Heart right ventricle (tissue), 16 donors: ENCODE results near the gene KCNMB2. TPM values are rescaled to one million over a fixed set of nuclear protein-coding genes. Genes with fewer than 3 reads are reported as not detected.

Experiments used
- ATAC-seq, 8 donors: fragments of 200-7000 bp; cut with Tn5 transposase; one replicate each; pipeline ENCODE4 v1.9.1; 2020; ENCODE audit warnings: mild to moderate bottlenecking in 8 of 8, moderate library complexity in 8 of 8, moderate number of reproducible peaks in 1 of 8
- DNase-seq, 2 donors: peaks; one replicate each; pipeline ENCODE4 v3.0.0-alpha.2; 2020
- H3K27ac ChIP-seq, 10 donors: fragments of 200-600 bp; sonication (generic) in 2 of 10; one replicate each; pipeline versions ENCODE4 v1.5.0 to v1.8.0; 2020 to 2022; ENCODE audit warnings: mild to moderate bottlenecking in 3 of 10
- H3K27me3 ChIP-seq, 7 donors: fragments of 200-600 bp; one replicate each; pipeline ENCODE4 v1.8.0; 2021 to 2022; ENCODE audit warnings: mild to moderate bottlenecking in 2 of 7
- H3K36me3 ChIP-seq, 9 donors: fragments of 200-600 bp; sonication (generic) in 1 of 9; one replicate each; pipeline versions ENCODE4 v1.5.0 to v1.8.0; 2020 to 2022; ENCODE audit warnings: mild to moderate bottlenecking in 2 of 9
- H3K4me1 ChIP-seq, 9 donors: fragments of 200-600 bp; sonication (generic) in 1 of 9; one replicate each; pipeline versions ENCODE4 v1.5.0 to v1.8.0; 2020 to 2022; ENCODE audit warnings: mild to moderate bottlenecking in 4 of 9
- H3K4me3 ChIP-seq, 10 donors: fragments of 200-600 bp; sonication (generic) in 2 of 10; one replicate each; pipeline versions ENCODE4 v1.5.0 to v1.8.0; 2020 to 2022; ENCODE audit warnings: mild to moderate bottlenecking in 7 of 10, moderate library complexity in 2 of 10
- H3K9me3 ChIP-seq, 11 donors: fragments of 200-600 bp in 10 of 11; sonication (generic) in 2 of 11; one replicate each; pipeline versions ENCODE4 v1.5.0 to v1.8.0; 2013 to 2022; ENCODE audit warnings: mild to moderate bottlenecking in 2 of 11, control low read depth in 1 of 11, moderate library complexity in 1 of 11
- WGBS, 2 donors: extraction: QIAGEN DNeasy Blood & Tissue Kit; methylation state at CpG; one replicate each; pipeline ENCODE4 v1.1.7; 2013; ENCODE audit warnings: inconsistent platforms in 1 of 2; 5-methylcytosine and 5-hydroxymethylcytosine counted together
- intact Hi-C, 10 donors: fragments of 100-400 bp; cut with DNase I; formaldehyde crosslinking; loops; one replicate each; pipeline versions ENCODE4 v1.11.1 to v1.14.2; 2022
- polyA plus RNA-seq, 2 donors: library from polyadenylated mRNA; stranded (reverse); fragments of 200-250 nt; gene quantifications; one replicate each; pipeline ENCODE4 v1.2.3, GENCODE V29; 2013
- total RNA-seq, 10 donors: library from RNA; stranded (reverse); fragmentation: NEBNext Ultra II Directional in 3 of 10; extraction: Animal tissue kit (Norgen Biotek cat#: 25700) in 3 of 10; gene quantifications; one replicate each; pipeline versions ENCODE4 v1.2.1 to v1.2.4, GENCODE V29; 2021 to 2023
- TF ChIP-seq, protein P1 (sequence below), 9 donors: fragments of 200-600 bp; sonication (generic) in 2 of 9; IDR thresholded peaks; one replicate each; pipeline versions ENCODE4 v1.5.0 to v1.8.0; 2021 to 2022; ENCODE audit warnings: antibody characterized with exemption in 9 of 9, mild to moderate bottlenecking in 5 of 9, moderate library complexity in 1 of 9
- donor health status: Arrhythmogenic right ventricular cardiomyopathy.
- donor health status: ischemic (EF 13 %, LVEDD 7.1; RV severe dilation, severe dysfunction).
- donor health status: healthy with polysubstance abuse.
- donor health status: DM: no; HTN: yes; CAD: no.
- donor health status: DM: no; HTN: no; CAD: no.
- donor health status: ischemic (EF 25% LVEDD 6.9; RV normal size, moderate dysfunction).
- donor health status: ischemic (EF 25% LVEDD 5.7; RV mildly dilated, moderate dysfunction).
- donor health status: healthy.
- donor health status: DM: yes; HTN: yes; CAD: no.
- donor health status: Ischemic cardiomyopathy.
- donor health status: ischemic (EF 35%, LVEDD 5.7; RV mildly dilated, moderate dysfunction).
- donor health status: nonischemic (EF 11% LVEDD 7.7; RV severe dilation, severe dysfunction).
- donor health status: DM: yes; HTN: yes; CAD: no.
- donor health status: PGD.
- donor health status: ischemic (EF 29% LVEDD 5.4; RV normal size, mild dysfunction).
- donor health status: nonischemic (EF 23%, LVEDD 6.1; RV moderate dilation, normal function).

Gene KCNMB2
- total and polyA plus RNA-seq, 12 donors = 0.55 to 9.2 (median 3.6) TPM

DNA sequence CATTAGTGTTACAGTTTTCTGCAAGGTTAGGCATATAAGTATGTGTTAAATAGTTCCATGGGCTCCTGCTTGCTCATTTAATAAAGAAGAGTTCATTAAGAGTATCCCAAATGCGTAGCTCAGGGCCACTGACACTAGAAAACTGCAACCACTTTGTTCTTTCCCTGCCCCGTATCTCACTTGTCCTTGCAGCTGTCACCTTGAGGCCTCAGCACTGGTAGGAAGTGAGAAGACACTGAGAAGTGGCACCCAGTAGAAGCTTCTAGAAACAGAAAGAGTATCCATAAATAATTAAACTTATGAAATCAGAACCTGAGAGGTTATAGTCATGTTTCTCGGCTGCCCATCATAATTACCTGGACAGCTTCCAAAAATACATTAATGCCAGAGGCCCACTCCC is 266.0 kb downstream of the KCNMB2 start:
- Histone ChIP-seq H3K4me1 (no peaks in the 10 kb centered on the region), H3K27me3 (no peaks in the 10 kb centered on the region), H3K36me3 (no peaks in the 10 kb centered on the region), H3K27ac (no peak overlapping the region), H3K4me3 (no peak overlapping the region), H3K9me3 (peaks cover 0 to 12% (median 0%) of the 10 kb centered on the region in 11 donors)
- TF ChIP-seq, protein P1, sequence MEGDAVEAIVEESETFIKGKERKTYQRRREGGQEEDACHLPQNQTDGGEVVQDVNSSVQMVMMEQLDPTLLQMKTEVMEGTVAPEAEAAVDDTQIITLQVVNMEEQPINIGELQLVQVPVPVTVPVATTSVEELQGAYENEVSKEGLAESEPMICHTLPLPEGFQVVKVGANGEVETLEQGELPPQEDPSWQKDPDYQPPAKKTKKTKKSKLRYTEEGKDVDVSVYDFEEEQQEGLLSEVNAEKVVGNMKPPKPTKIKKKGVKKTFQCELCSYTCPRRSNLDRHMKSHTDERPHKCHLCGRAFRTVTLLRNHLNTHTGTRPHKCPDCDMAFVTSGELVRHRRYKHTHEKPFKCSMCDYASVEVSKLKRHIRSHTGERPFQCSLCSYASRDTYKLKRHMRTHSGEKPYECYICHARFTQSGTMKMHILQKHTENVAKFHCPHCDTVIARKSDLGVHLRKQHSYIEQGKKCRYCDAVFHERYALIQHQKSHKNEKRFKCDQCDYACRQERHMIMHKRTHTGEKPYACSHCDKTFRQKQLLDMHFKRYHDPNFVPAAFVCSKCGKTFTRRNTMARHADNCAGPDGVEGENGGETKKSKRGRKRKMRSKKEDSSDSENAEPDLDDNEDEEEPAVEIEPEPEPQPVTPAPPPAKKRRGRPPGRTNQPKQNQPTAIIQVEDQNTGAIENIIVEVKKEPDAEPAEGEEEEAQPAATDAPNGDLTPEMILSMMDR (IDR thresholded peaks at IDR 0.05) = no peak
- 76 to 84% methylated on average over 3 of the region's 3 CpGs for WGBS, 2 donors
- DNase-seq = no peak
- intact Hi-C loops = no loop called here
- ATAC-seq = no peak

DNA sequence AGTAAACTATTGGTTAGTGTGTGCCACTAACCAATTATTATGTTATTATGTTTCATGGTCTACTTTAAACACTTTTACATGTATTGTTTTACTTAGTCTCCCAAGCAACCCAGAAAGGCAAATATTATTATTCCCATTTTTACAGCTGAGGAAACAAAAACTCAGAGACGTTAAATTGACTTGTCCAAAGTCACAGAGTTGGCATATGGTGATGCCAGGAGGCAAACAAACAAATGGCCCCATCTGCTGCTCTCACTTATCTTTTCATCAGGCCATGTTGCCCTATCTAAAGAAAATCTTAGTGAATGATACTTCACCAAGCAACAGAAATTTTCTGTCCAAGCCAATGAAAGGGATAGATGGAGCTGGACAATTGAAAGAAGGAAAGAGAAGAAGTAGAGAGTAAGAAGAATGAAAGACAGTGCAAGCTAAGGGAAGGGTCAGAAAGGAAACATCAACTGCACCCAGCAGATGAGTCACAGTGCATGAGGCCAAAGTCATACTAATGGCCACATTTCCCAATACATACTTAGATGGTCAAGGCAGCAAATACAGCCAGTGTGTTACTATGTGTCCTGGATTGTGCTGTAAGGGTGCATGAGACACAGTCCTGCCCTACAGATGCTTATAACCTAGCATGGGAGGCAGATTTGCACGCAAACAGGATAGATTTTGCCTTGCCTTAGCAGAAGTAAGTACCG is 266.9 kb downstream of the KCNMB2 start:
- intact Hi-C loops = no loop called here
- 80 to 89% methylated on average over 3 of the region's 3 CpGs for WGBS, 2 donors

DNA sequence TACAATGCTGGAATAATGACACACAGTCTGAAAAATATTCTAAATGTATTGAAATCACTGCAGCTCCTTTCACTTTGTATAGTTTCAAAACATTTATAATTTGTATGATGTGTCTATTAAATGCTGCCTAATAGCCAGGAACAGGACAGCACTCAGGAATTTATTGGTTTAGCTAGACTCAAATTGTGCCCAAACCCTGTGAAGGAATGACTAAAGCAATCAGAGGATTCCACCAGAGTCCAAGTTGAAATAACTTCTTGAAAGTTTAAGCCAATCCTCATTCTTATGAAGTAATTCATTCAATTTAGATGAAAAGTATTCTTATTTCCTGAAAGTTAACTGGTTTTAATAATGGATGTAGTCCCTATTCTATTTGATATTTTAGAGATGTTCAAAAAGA is 268.4 kb downstream of the KCNMB2 start:
- peaks cover 0 to 5% (median 0%) of the 10 kb centered on the region in 11 donors for H3K9me3 ChIP-seq
- no peaks in the 10 kb centered on the region for H3K36me3 ChIP-seq
- no peak overlapping the region for H3K27ac ChIP-seq
- TF ChIP-seq, protein P1 (IDR thresholded peaks at IDR 0.05) = no peak
- H3K27me3 ChIP-seq = no peaks in the 10 kb centered on the region
- H3K4me3 ChIP-seq = no peak overlapping the region
- H3K4me1 ChIP-seq = no peaks in the 10 kb centered on the region
- intact Hi-C loops = no loop called here
- DNase-seq = no peak
- ATAC-seq = no peak

More for the DNA sequence above, 266.9 kb downstream of the KCNMB2 start:
- Histone ChIP-seq H3K4me3 (no peak overlapping the region), H3K4me1 (no peaks in the 10 kb centered on the region), H3K27me3 (no peaks in the 10 kb centered on the region), H3K9me3 (peaks cover 0 to 10% (median 0%) of the 10 kb centered on the region in 11 donors), H3K27ac (no peak overlapping the region), H3K36me3 (no peaks in the 10 kb centered on the region)
- DNase-seq (no peak), ATAC-seq (peak in 1 of 8 donors; percentile 41)
- TF ChIP-seq, protein P1 (IDR thresholded peaks at IDR 0.05) = no peak

DNA sequence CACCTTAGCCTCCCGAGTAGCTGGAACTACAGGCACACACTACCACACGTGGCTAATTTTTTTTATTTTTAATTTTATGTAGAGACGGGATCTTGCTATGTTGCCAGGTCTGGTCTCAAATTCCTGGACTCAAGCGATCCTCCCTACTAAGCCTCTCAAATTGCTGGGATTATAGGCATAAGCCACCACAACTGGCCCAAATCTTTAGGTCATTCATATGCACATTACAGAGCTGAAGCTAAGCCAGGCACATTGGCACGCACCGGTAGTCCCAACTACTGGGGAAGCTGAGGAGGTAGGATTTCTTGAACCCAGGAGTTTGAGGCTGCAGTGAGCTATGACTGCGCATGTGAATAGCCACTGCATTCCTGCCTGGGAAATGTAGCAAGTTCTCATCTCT is 269.5 kb downstream of the KCNMB2 start:
- 90 to 96% methylated on average over 7 of the region's 7 CpGs for WGBS, 2 donors

More for the DNA sequence above, 269.5 kb downstream of the KCNMB2 start:
- Histone ChIP-seq H3K36me3 (no peaks in the 10 kb centered on the region), H3K27ac (no peak overlapping the region), H3K27me3 (no peaks in the 10 kb centered on the region), H3K9me3 (no peaks in the 10 kb centered on the region), H3K4me3 (no peak overlapping the region), H3K4me1 (peaks cover 0 to 6% (median 0%) of the 10 kb centered on the region in 9 donors)
- DNase-seq (no peak), ATAC-seq (no peak)
- intact Hi-C loops = no loop called here
- TF ChIP-seq, protein P1 (IDR thresholded peaks at IDR 0.05) = no peak
